ENCODE measurements around the gene DNAH6. TPM values are rescaled to one million over a fixed set of nuclear protein-coding genes. Genes with fewer than 3 reads are reported as not detected.

DNAH6 gene
- total RNA-seq, 2 experiments from 2014 or later = 1.1 to 1.3 TPM

DNA sequence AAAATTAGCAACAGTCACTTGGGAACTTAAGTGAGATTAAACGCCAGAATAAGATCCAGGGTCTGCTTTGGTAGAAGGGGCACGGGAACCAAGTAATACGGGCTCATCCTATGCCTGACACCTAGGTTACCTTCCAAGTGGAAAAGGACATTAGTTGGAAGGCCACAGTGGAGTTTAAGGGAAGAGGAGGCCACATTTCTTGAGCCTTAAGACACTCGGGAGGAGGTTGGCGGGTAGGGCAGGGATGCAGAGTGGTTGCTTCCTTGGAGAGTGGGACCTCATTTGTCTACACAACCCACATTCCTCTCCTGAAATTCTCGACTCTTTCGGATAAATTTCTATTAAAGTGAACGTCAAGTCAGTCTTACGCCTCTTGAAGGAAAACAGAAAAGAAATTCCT lies 510 bp upstream of the DNAH6 start:
- Mint-ChIP-seq H3K27ac (peak overlapping the region; percentile 30), H3K4me1 (peaks cover 11% of the 10 kb centered on the region), H3K27me3 (no peaks in the 10 kb centered on the region), H3K9me3 (ENCODE audit: low read depth) (no peaks in the 10 kb centered on the region), H3K4me3 (peak overlapping the region; percentile 72), H3K36me3 (ENCODE audit: low read depth) (no peaks in the 10 kb centered on the region)
- intact Hi-C loops (cut with DNase I, micrococcal nuclease) = loop anchor here (1.0 to 5.0 kb wide), 5 partner anchors 17 to 410 kb away; partner anchors contain the start of genes TRABD2A (in 2 of the 2) and SUCLG1 (in 1 of the 2)
- ChIA-PET CTCF (interaction anchor here (0.6 to 1.8 kb wide), 3 partner anchors 11 to 411 kb away, joined by 4 read pairs; no protein-coding TSS in a partner anchor), POLR2A (no interaction called here)
- no peak for ATAC-seq
- no peak for DNase-seq

DNA sequence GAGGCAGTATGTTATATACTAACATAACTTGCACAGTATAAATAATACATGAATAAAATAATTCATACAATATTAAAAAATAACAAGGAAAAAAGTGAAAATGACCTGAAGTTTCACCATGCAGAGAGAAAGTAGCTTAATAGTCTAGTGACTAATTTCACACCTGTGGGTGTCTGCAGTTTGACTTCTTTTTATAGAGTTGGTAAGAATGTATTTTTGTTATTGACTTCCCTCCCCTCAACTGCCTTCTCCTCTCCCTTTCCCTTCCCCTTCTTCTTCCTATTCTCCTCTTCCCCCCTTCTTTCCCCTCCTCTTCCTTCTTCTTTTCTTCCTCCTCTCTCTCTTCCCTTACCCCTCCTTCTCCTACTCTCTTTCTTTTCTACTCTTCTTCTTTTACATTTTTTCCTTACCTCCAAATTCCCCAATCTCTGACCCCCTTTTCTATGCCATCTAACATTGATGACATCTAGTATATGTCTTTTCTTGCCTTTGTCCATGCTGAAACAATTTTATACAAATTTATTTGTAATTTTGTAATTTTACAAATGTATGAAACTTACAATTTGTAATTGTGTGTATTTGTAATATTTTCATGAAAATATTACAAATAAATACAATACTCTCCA lies 3.1 kb downstream of the DNAH6 start:
- CTCF ChIA-PET = interaction anchor here (0.6 to 1.0 kb wide), 3 partner anchors 15 to 496 kb away, joined by 3 read pairs; no protein-coding TSS in a partner anchor
- no peak overlapping the region for H3K27ac Mint-ChIP-seq
- peaks cover 4% of the 10 kb centered on the region for H3K36me3 Mint-ChIP-seq (ENCODE audit: low read depth)
- ATAC-seq = no peak
- no peak overlapping the region for H3K4me3 Mint-ChIP-seq
- no peaks in the 10 kb centered on the region for H3K27me3 Mint-ChIP-seq
- H3K4me1 Mint-ChIP-seq = peaks cover 11% of the 10 kb centered on the region
- peaks cover 8% of the 10 kb centered on the region for H3K9me3 Mint-ChIP-seq (ENCODE audit: low read depth)
- no peak for DNase-seq
- intact Hi-C loops (cut with DNase I, micrococcal nuclease) = loop anchor here (5.0 kb wide), 2 partner anchors 338 to 363 kb away; partner anchors contain the start of gene TRABD2A (in 2 of the 2)
- POLR2A ChIA-PET = no interaction called here

GRCh38 chr2:84526562-84526961 lies 10.3 kb downstream of the DNAH6 start:
- intact Hi-C loops (cut with DNase I, micrococcal nuclease) = no loop called here
- no peak for ATAC-seq
- Mint-ChIP-seq H3K27ac (no peak overlapping the region), H3K9me3 (ENCODE audit: low read depth) (peaks cover 3% of the 10 kb centered on the region), H3K36me3 (ENCODE audit: low read depth) (peaks cover 1% of the 10 kb centered on the region), H3K27me3 (no peaks in the 10 kb centered on the region), H3K4me1 (peaks cover 20% of the 10 kb centered on the region), H3K4me3 (no peak overlapping the region)
- POLR2A ChIA-PET = no interaction called here
- no peak for DNase-seq
- CTCF ChIA-PET = interaction anchor here (0.6 to 1.5 kb wide), 8 partner anchors 9 to 355 kb away, joined by 3 to 5 read pairs (median 4); no protein-coding TSS in a partner anchor

DNA sequence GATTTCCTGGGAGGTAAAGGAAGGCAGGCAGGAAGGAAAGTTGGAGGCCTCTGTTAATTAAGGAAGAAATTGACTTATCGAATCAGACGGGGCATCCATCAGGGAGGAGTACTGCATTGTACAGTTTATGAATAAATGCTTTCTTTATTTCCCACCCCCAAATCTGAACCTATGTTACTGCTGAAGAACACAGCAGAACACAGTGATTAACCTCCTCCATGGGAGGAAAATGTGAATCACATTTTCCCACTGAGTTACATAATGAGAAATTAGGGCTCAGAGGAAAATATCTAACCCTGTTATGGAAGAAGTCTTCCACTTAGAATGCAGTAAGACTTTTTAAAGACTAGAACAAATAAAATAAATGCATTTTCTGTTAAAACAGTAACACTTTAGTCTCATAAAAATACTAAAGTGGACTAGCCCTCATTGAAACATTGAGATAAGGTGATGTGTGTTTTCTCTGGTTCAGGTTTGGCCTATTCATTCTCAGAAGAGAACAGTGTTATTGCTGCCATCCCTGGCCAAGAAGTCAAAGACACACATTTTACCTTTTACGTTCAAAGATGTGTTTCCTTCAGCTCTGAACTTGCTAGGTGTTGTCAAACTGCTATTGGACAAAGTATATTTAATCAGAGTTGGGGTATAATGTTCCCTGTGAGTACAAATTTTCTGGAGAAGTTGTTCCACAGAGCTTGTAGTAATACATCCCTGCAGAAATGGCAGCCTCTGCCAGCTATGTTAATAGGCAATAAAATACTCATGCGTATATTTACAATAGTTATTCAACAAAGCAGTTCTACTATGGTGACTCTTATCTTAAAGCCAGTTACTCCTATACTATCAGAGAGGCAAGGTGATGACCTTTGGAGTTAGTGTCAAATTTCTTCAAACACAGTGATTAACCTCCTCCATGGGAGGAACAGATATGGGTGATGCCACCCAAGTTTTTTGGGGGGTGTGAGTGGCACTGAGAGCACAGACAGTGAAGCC lies 11.1 kb downstream of the DNAH6 start:
- intact Hi-C loops (cut with DNase I, micrococcal nuclease) = no loop called here
- ChIA-PET POLR2A (interaction anchor here (0.7 kb wide), 1 partner anchor 412 kb away, joined by 3 read pairs; no protein-coding TSS in a partner anchor), CTCF (interaction anchor here (0.6 to 1.5 kb wide), 8 partner anchors 8 to 206 kb away, joined by 3 to 5 read pairs (median 3); no protein-coding TSS in a partner anchor)
- peak; percentile 81 for ATAC-seq
- H3K36me3 Mint-ChIP-seq (ENCODE audit: low read depth) = no peaks in the 10 kb centered on the region
- DNase-seq = no peak
- H3K27ac Mint-ChIP-seq = no peak overlapping the region
- H3K4me1 Mint-ChIP-seq = peaks cover 20% of the 10 kb centered on the region
- H3K4me3 Mint-ChIP-seq = no peak overlapping the region
- no peaks in the 10 kb centered on the region for H3K27me3 Mint-ChIP-seq
- no peaks in the 10 kb centered on the region for H3K9me3 Mint-ChIP-seq (ENCODE audit: low read depth)

DNA sequence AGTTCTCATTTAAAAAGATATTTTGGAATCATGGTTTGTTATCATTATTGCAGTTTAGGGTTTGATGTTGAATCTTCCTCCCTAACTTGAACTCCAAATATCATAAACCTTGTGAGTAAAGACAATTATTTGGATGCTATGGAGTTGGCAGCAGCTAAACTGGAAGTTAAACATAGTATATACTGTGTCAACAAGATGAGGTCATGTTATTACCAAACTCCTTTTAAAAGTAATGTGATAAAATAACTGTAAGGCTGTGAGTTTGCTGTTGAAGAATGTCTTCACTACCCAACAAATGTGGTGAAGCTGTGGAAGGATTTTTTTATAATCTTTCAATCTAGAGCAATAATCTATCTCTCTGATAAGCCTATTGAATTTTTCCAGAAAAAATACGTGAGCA lies 16.0 kb downstream of the DNAH6 start:
- DNase-seq (no peak), ATAC-seq (no peak)
- Mint-ChIP-seq H3K4me1 (peaks cover 11% of the 10 kb centered on the region), H3K27ac (no peak overlapping the region), H3K4me3 (no peak overlapping the region), H3K36me3 (ENCODE audit: low read depth) (no peaks in the 10 kb centered on the region), H3K9me3 (ENCODE audit: low read depth) (no peaks in the 10 kb centered on the region), H3K27me3 (no peaks in the 10 kb centered on the region)
- intact Hi-C loops (cut with DNase I, micrococcal nuclease) = no loop called here
- ChIA-PET POLR2A (no interaction called here), CTCF (no interaction called here)

DNA sequence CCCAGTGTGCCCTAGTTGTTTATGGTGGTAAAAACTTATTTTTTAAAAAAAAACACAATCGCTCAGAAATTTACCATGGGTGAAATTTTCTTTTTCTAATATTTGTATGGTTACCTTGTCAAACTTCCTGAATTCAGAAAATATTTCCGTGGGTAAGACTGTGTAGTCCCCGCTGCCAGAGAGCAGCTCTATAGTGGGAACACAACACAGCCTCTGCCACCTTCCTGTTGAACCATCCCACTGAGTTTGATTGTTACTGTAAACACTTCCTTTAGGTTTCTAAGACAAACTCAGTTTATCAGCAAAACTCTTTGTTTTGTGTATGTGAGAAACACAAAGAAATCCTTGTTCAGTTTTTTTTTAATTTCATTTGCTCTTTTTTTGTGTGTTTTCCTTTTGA lies 17.9 kb downstream of the DNAH6 start:
- Mint-ChIP-seq H3K4me3 (no peak overlapping the region), H3K27me3 (no peaks in the 10 kb centered on the region), H3K9me3 (ENCODE audit: low read depth) (no peaks in the 10 kb centered on the region), H3K36me3 (ENCODE audit: low read depth) (no peaks in the 10 kb centered on the region), H3K4me1 (peaks cover 7% of the 10 kb centered on the region), H3K27ac (no peak overlapping the region)
- DNase-seq (no peak), ATAC-seq (no peak)
- CTCF ChIA-PET = interaction anchor here (0.8 kb wide), 1 partner anchor 28 kb away, joined by 5 read pairs; no protein-coding TSS in a partner anchor
- intact Hi-C loops (cut with DNase I, micrococcal nuclease) = no loop called here
- POLR2A ChIA-PET = no interaction called here

DNA sequence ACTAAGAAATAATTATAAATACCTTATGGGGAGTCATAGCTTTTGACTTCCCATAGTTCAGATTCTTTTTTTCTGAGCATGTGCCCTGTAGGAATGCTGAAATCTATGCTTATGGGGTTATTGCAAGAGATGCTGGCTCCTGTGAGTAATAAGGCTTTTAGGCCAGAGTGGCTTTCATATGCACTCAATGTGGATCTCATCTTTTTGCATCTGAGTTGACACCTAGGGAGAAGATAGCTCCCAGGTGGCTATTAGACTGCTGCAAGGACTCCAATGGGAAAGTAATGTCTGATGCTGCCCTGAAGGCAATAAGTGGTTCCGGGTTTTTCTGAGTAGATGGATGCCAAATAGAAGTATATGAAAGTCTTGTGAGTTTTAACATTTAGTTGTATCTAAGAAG lies 21.0 kb downstream of the DNAH6 start:
- no peak for ATAC-seq
- intact Hi-C loops (cut with DNase I, micrococcal nuclease) = no loop called here
- no peaks in the 10 kb centered on the region for H3K36me3 Mint-ChIP-seq (ENCODE audit: low read depth)
- H3K9me3 Mint-ChIP-seq (ENCODE audit: low read depth) = no peaks in the 10 kb centered on the region
- H3K4me1 Mint-ChIP-seq = peaks cover 18% of the 10 kb centered on the region
- no peak for DNase-seq
- no peak overlapping the region for H3K4me3 Mint-ChIP-seq
- no peaks in the 10 kb centered on the region for H3K27me3 Mint-ChIP-seq
- ChIA-PET CTCF (interaction anchor here (0.7 to 0.9 kb wide), 2 partner anchors 11 to 40 kb away, joined by 3 read pairs; no protein-coding TSS in a partner anchor), POLR2A (no interaction called here)
- no peak overlapping the region for H3K27ac Mint-ChIP-seq

DNA sequence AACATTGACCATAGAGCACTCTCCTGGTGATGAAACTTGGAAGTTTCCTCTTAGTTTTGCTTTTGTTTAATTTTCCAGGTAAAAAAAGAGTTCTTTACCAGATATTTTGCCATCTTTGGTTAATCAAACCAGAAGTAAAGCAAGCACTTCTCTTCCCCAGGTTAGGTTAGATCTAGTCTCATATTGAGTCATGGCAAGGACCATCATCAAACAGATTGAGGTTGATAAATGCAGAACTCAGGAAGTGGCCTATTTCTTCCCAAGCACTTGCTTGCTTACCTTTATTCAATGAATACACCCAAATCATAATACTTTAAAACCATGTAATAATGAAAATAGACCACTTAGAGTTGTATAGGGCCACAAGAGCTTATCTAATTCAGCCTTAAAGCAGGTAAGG lies 23.4 kb downstream of the DNAH6 start:
- POLR2A ChIA-PET = no interaction called here
- no peak overlapping the region for H3K27ac Mint-ChIP-seq

GRCh38 chr2:84545005-84545404 lies 28.7 kb downstream of the DNAH6 start:
- Mint-ChIP-seq H3K9me3 (ENCODE audit: low read depth) (no peaks in the 10 kb centered on the region), H3K27me3 (no peaks in the 10 kb centered on the region), H3K4me1 (peaks cover 3% of the 10 kb centered on the region), H3K4me3 (no peak overlapping the region), H3K36me3 (ENCODE audit: low read depth) (no peaks in the 10 kb centered on the region), H3K27ac (no peak overlapping the region)
- DNase-seq = no peak
- CTCF ChIA-PET = no interaction called here
- POLR2A ChIA-PET = no interaction called here
- ATAC-seq = no peak
- intact Hi-C loops (cut with DNase I, micrococcal nuclease) = no loop called here

More for the DNA sequence above, 23.4 kb downstream of the DNAH6 start:
- DNase-seq (no peak), ATAC-seq (peak; percentile 63)
- intact Hi-C loops (cut with DNase I, micrococcal nuclease) = no loop called here
- Mint-ChIP-seq H3K36me3 (ENCODE audit: low read depth) (no peaks in the 10 kb centered on the region), H3K4me3 (no peak overlapping the region), H3K4me1 (peaks cover 13% of the 10 kb centered on the region), H3K27me3 (no peaks in the 10 kb centered on the region), H3K9me3 (ENCODE audit: low read depth) (no peaks in the 10 kb centered on the region)
- CTCF ChIA-PET = no interaction called here

- POLR2A ChIA-PET = no interaction called here
- H3K36me3 Mint-ChIP-seq (ENCODE audit: low read depth) = no peaks in the 10 kb centered on the region
- H3K4me1 Mint-ChIP-seq = peaks cover 5% of the 10 kb centered on the region
- intact Hi-C loops (cut with DNase I, micrococcal nuclease) = no loop called here
- no peaks in the 10 kb centered on the region for H3K9me3 Mint-ChIP-seq (ENCODE audit: low read depth)
- ATAC-seq = no peak
- DNase-seq = no peak
- CTCF ChIA-PET = no interaction called here
- no peak overlapping the region for H3K4me3 Mint-ChIP-seq
- no peak overlapping the region for H3K27ac Mint-ChIP-seq
- no peaks in the 10 kb centered on the region for H3K27me3 Mint-ChIP-seq
Observed at GRCh38 chr2:84546551-84546950, 30.3 kb downstream of the DNAH6 start.

- intact Hi-C loops (cut with DNase I, micrococcal nuclease) = no loop called here
- H3K27me3 Mint-ChIP-seq = no peaks in the 10 kb centered on the region
- POLR2A ChIA-PET = no interaction called here
- CTCF ChIA-PET = interaction anchor here (0.8 kb wide), 1 partner anchor 13 kb away, joined by 3 read pairs; no protein-coding TSS in a partner anchor
- H3K4me1 Mint-ChIP-seq = peaks cover 5% of the 10 kb centered on the region
- no peak overlapping the region for H3K4me3 Mint-ChIP-seq
- H3K27ac Mint-ChIP-seq = no peak overlapping the region
- DNase-seq (no peak), ATAC-seq (no peak)
- no peaks in the 10 kb centered on the region for H3K9me3 Mint-ChIP-seq (ENCODE audit: low read depth)
- H3K36me3 Mint-ChIP-seq (ENCODE audit: low read depth) = no peaks in the 10 kb centered on the region
Observed at GRCh38 chr2:84548303-84548702, 32.0 kb downstream of the DNAH6 start.
